Duodenal mucosa (tissue), 2 donors: ENCODE data around the gene KRTAP1-4.
"Not testable (repeated sequence)": the region's sequence is repeated elsewhere in the genome, so short reads cannot be mapped to it uniquely, and the experiment has no call there.

ENCODE experiments used
- H3K27ac ChIP-seq: one replicate; pipeline ENCODE4 v1.7.0; 2013; ENCODE audit warnings: low read depth, low read length
- H3K27me3 ChIP-seq, 2 donors: one replicate each; pipeline ENCODE4 v1.7.0; 2013; ENCODE audit warnings: low read length in 2 of 2, control low read depth in 1 of 2; ENCODE audit not compliant: insufficient read depth in 2 of 2, control insufficient read depth in 1 of 2
- H3K36me3 ChIP-seq, 2 donors: one replicate each; pipeline ENCODE4 v1.7.0; 2013; ENCODE audit warnings: low read length in 2 of 2, control low read depth in 1 of 2; ENCODE audit not compliant: insufficient read depth in 2 of 2, control insufficient read depth in 1 of 2
- H3K4me1 ChIP-seq, 2 donors: one replicate each; pipeline ENCODE4 v1.7.0; 2013; ENCODE audit warnings: low read length in 2 of 2, control low read depth in 1 of 2; ENCODE audit not compliant: insufficient read depth in 2 of 2, control insufficient read depth in 1 of 2
- H3K4me3 ChIP-seq, 2 donors: one replicate each; pipeline ENCODE4 v1.7.0; 2013; ENCODE audit warnings: low read length in 2 of 2, low read depth in 1 of 2
- H3K9ac ChIP-seq, 2 donors: one replicate each; pipeline ENCODE4 v1.7.0; 2013; ENCODE audit warnings: low read length in 2 of 2, low read depth in 1 of 2
- H3K9me3 ChIP-seq, 2 donors: one replicate each; pipeline ENCODE4 v1.7.0; 2013; ENCODE audit warnings: low read length in 2 of 2, control low read depth in 1 of 2; ENCODE audit not compliant: control insufficient read depth in 1 of 2

Gene KRTAP1-4

DNA sequence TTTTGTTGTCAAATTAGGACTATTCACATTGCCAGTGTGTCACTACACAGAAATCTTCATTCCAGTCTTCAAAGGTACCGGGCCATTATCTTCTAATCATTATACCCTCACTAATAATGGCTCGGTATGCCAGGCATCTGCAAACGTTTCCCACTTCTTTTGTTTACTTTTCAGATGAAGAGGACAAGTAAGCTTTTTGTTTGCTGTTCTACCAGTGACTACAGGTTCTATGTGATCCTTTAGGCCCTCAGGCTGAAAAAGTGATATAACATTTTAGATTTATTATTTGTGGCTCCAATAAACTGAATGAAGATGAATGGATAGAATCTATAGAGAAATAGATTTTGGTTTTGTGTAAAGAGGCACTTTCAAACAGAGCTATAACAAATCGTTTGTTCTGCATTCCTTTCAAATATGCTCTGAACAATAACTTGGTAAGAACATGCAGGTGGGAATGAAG, 20.7 kb downstream of the KRTAP1-4 start:
- Histone ChIP-seq H3K4me1 (no peaks in the 10 kb centered on the region), H3K27ac (no peak overlapping the region), H3K27me3 (peaks cover 0 to 2% of the 10 kb centered on the region in 2 donors), H3K36me3 (no peaks in the 10 kb centered on the region), H3K4me3 (no peak overlapping the region), H3K9me3 (no peaks in the 10 kb centered on the region), H3K9ac (no peak overlapping the region)

DNA sequence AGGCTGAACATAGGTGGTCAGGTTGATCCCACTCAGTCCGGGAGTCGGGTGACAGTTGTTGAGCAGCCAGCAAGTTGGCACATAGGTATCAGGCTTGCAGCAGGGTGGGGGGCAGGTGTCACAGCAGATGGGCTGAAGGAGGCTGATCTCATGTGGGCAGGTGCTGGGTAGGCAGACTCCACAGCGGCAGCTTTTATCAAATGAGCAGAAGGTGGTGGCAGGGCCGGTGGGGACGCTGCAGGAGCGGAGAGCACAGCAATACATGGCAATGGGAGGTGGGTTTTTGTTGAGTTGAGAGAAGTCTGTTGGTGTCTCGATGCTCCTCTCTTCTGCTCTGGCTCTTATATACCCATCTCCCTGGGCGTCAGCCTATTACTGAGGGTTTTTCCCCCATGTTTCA, 21.2 kb downstream of the KRTAP1-4 start, which contains the start of gene KRTAP3-1:
Gene KRTAP3-1, minus strand, starts transcription at position 318 of the 400 bp plus-strand sequence. Its CDS starts 54 bp downstream, at position 264.
- Histone ChIP-seq H3K4me3 (no peak within 1 kb of the TSS), H3K4me1 (no peaks in the 10 kb centered on the region), H3K27ac (no peak within 1 kb of the TSS), H3K27me3 (peaks cover 0 to 4% of the 10 kb centered on the region in 2 donors), H3K36me3 (no peaks in the 10 kb centered on the region), H3K9ac (no peak within 1 kb of the TSS), H3K9me3 (no peaks in the 10 kb centered on the region)

- no peaks in the 10 kb centered on the region for H3K4me1 ChIP-seq
- no peak overlapping the region for H3K4me3 ChIP-seq
- H3K27ac ChIP-seq: no peak overlapping the region
- no peaks in the 10 kb centered on the region for H3K9me3 ChIP-seq
- H3K9ac ChIP-seq: no peak overlapping the region
- H3K36me3 ChIP-seq: no peaks in the 10 kb centered on the region
- peaks cover 0 to 9% of the 10 kb centered on the region in 2 donors for H3K27me3 ChIP-seq
Observed at GRCh38 chr17:41004397-41004796, 25.6 kb downstream of the KRTAP1-4 start.

DNA sequence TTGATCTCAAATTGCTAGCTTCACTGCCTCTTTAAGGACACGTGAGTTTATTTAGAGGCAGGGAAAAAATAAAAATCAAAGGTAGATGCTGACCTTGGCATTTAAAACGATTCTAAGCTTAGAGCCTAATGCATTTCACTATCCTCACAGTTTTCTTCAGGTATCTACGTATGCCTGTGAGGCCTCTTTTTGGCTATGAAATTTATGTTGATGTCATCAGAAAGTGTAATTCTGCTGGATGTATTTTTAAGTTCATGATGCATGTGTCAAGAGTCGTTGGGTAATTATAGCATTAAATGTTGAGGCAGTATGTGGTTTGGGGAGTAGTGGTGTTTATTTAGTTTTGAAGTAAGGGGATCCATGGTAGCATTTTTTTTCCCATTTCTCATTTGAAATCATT, 26.1 kb downstream of the KRTAP1-4 start:
- H3K4me3 ChIP-seq: no peak overlapping the region
- H3K4me1 ChIP-seq: no peaks in the 10 kb centered on the region
- no peaks in the 10 kb centered on the region for H3K36me3 ChIP-seq
- no peak overlapping the region for H3K27ac ChIP-seq
- H3K9me3 ChIP-seq: no peaks in the 10 kb centered on the region
- peaks cover 0 to 9% of the 10 kb centered on the region in 2 donors for H3K27me3 ChIP-seq
- H3K9ac ChIP-seq: no peak overlapping the region

GRCh38 chr17:41002814-41003213, 27.2 kb downstream of the KRTAP1-4 start:
- Histone ChIP-seq H3K27me3 (peaks cover 0 to 9% of the 10 kb centered on the region in 2 donors), H3K9ac (no peak overlapping the region), H3K9me3 (no peaks in the 10 kb centered on the region), H3K36me3 (no peaks in the 10 kb centered on the region), H3K27ac (no peak overlapping the region), H3K4me1 (no peaks in the 10 kb centered on the region), H3K4me3 (no peak overlapping the region)

GRCh38 chr17:41001795-41002194, 28.2 kb downstream of the KRTAP1-4 start:
- Histone ChIP-seq H3K4me3 (no peak overlapping the region), H3K27ac (no peak overlapping the region), H3K36me3 (no peaks in the 10 kb centered on the region), H3K27me3 (peaks cover 0 to 9% of the 10 kb centered on the region in 2 donors), H3K9ac (no peak overlapping the region), H3K4me1 (no peaks in the 10 kb centered on the region), H3K9me3 (no peaks in the 10 kb centered on the region)

DNA sequence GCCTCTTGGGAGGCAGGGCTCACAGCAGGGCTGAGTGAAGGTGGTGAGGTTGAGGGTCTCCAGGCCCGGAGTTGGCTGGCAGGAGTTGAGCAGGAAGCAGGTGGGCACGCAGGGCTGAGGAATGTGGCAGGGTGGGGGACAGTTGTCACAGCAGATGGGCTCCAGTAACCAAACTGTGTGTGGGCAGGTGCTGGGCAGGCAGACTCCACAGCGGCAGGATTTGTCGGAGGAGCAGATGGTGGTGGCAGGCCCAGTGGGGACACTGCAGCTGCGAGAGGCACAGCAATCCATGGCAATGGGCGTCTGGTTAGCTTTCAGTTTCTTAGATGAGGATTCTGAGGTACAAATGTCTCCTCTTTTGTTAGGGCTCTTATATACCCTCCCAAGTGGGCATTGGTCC, 30.4 kb downstream of the KRTAP1-4 start, which contains the start of gene KRTAP3-2:
Gene KRTAP3-2, minus strand, starts transcription at position 344 of the 400 bp plus-strand sequence. Its CDS starts 53 bp downstream, at position 291.
- not testable (repeated sequence) for H3K27me3 ChIP-seq, H3K36me3 ChIP-seq, H3K9ac ChIP-seq, H3K9me3 ChIP-seq, H3K4me1 ChIP-seq, H3K4me3 ChIP-seq, H3K27ac ChIP-seq

- no peaks in the 10 kb centered on the region for H3K9me3 ChIP-seq
- no peak overlapping the region for H3K27ac ChIP-seq
- H3K36me3 ChIP-seq: no peaks in the 10 kb centered on the region
- H3K27me3 ChIP-seq: peaks cover 0 to 5% of the 10 kb centered on the region in 2 donors
- no peak overlapping the region for H3K9ac ChIP-seq
- H3K4me1 ChIP-seq: no peaks in the 10 kb centered on the region
- H3K4me3 ChIP-seq: no peak overlapping the region
Observed at GRCh38 chr17:40997361-40997760, 32.6 kb downstream of the KRTAP1-4 start.

GRCh38 chr17:40996829-40997228, 33.2 kb downstream of the KRTAP1-4 start:
- Histone ChIP-seq H3K9ac (no peak overlapping the region), H3K27ac (no peak overlapping the region), H3K9me3 (no peaks in the 10 kb centered on the region), H3K4me1 (no peaks in the 10 kb centered on the region), H3K27me3 (peaks cover 0 to 3% of the 10 kb centered on the region in 2 donors), H3K36me3 (no peaks in the 10 kb centered on the region), H3K4me3 (no peak overlapping the region)

GRCh38 chr17:40995116-40995515, 34.9 kb downstream of the KRTAP1-4 start:
- H3K36me3 ChIP-seq: no peaks in the 10 kb centered on the region
- H3K27me3 ChIP-seq: no peaks in the 10 kb centered on the region

GRCh38 chr17:40993839-40994238, 36.2 kb downstream of the KRTAP1-4 start, which contains the start of gene KRTAP3-3:
Gene KRTAP3-3 (minus strand): TSS chr17:40994164. CDS start chr17:40994097, 67 bp downstream.
- Histone ChIP-seq H3K4me3 (no peak within 1 kb of the TSS), H3K36me3 (no peaks in the 10 kb centered on the region), H3K4me1 (no peaks in the 10 kb centered on the region), H3K27me3 (no peaks in the 10 kb centered on the region), H3K27ac (no peak within 1 kb of the TSS), H3K9me3 (peaks cover 4% of the 10 kb centered on the region in 2 donors), H3K9ac (no peak within 1 kb of the TSS)

More at GRCh38 chr17:40995116-40995515, 34.9 kb downstream of the KRTAP1-4 start:
- peaks cover 4% of the 10 kb centered on the region in 2 donors for H3K9me3 ChIP-seq
- no peak overlapping the region for H3K9ac ChIP-seq
- H3K4me1 ChIP-seq: no peaks in the 10 kb centered on the region
- H3K4me3 ChIP-seq: no peak overlapping the region
- H3K27ac ChIP-seq: no peak overlapping the region
